ENCODE measurements around the gene FNDC3B. TPM values are rescaled to one million over a fixed set of nuclear protein-coding genes. Genes with fewer than 3 reads are reported as not detected.

FNDC3B gene
- total RNA-seq, 1 experiment from 2014 or later: 48.6 TPM

DNA sequence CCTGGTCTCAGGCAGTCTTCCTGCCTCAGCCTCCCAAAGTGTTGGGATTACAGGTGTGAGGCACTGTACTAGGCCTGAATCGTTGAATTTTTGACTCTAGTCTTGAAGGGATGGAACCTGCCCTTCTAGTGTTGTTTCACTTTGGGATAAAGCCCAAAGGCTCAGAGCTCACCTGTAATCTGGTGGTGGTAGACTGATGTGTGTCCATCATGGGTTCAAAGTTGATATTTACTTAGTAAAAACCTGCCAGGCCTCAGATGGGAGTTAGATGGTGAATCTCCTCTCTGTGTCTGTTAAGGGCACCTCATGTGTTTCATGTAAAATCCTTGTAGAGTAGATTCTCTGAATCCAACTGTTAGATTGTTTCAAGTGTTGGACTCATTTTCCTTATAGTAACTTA lies 41.1 kb downstream of the FNDC3B start:
- no peaks in the 10 kb centered on the region for H3K9me2 ChIP-seq (replicated peaks; ENCODE audit: low read length)
- no peak overlapping the region for H3K4me3 ChIP-seq (ENCODE audit: low read length)
- H4K20me1 ChIP-seq (ENCODE audit: low read length): peaks cover 22% of the 10 kb centered on the region; the same call in 1 of the 2 replicates
- ChIA-PET POLR2A (ENCODE audit: unreplicated experiment) (no interaction called here), CTCF (no interaction called here)
- no peak for TF ChIP-seq EZH2phosphoT487 (IDR thresholded peaks at IDR 0.05; ENCODE audit: borderline replicate concordance, low read length)
- TF ChIP-seq, protein P1, sequence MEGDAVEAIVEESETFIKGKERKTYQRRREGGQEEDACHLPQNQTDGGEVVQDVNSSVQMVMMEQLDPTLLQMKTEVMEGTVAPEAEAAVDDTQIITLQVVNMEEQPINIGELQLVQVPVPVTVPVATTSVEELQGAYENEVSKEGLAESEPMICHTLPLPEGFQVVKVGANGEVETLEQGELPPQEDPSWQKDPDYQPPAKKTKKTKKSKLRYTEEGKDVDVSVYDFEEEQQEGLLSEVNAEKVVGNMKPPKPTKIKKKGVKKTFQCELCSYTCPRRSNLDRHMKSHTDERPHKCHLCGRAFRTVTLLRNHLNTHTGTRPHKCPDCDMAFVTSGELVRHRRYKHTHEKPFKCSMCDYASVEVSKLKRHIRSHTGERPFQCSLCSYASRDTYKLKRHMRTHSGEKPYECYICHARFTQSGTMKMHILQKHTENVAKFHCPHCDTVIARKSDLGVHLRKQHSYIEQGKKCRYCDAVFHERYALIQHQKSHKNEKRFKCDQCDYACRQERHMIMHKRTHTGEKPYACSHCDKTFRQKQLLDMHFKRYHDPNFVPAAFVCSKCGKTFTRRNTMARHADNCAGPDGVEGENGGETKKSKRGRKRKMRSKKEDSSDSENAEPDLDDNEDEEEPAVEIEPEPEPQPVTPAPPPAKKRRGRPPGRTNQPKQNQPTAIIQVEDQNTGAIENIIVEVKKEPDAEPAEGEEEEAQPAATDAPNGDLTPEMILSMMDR (conservative IDR thresholded peaks at IDR 0.05; ENCODE audit: low read depth, low read length): no peak
- TF ChIP-seq EZH2 (IDR thresholded peaks at IDR 0.05; ENCODE audit: low read length, unreplicated experiment): no peak
- no peak overlapping the region for H3K9ac ChIP-seq (ENCODE audit: low read length)
- no peak for DNase-seq
- BruUV-seq (replicated peaks): no TSS peak
- H3K79me2 ChIP-seq (ENCODE audit: low read length): peaks cover 96% of the 10 kb centered on the region
- H3F3A ChIP-seq (ENCODE audit: low read length, unreplicated experiment): no peaks in the 10 kb centered on the region
- no peak for ATAC-seq
- no peak overlapping the region for H2AFZ ChIP-seq (ENCODE audit: low read length)
- no peaks in the 10 kb centered on the region for H3K27me3 ChIP-seq (ENCODE audit: low read length)
- H3K27ac ChIP-seq (ENCODE audit: low read length): no peak overlapping the region
- no peaks in the 10 kb centered on the region for H3K9me3 ChIP-seq (ENCODE audit: low read length)
- no peak overlapping the region for H3K4me2 ChIP-seq (ENCODE audit: low read length)
- no peaks in the 10 kb centered on the region for H3K4me1 ChIP-seq (ENCODE audit: insufficient read depth, low read length)
- intact Hi-C loops (cut with micrococcal nuclease): no loop called here
- peaks cover 19% of the 10 kb centered on the region; the same call in 1 of the 2 replicates for H3K36me3 ChIP-seq (ENCODE audit: low read depth, low read length)

DNA sequence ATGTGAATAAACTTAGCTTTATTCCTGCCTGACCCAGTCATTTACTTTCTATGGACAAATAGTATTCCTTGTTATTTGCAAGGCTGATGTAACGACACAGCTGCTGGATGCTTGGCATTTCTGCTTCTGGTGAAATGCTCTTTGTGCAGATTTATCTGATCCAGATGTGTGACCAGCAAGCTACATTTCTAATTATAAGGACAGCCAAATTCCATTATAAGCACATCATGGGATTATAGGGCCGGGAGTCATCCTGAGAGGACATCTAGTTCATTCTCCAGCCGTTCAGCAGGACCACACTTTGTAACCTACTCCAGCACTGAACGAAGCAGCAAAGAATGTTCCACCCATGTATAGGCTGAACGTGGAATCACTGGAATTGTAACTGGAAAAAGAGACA lies 42.9 kb downstream of the FNDC3B start:
- no peak overlapping the region for H3K4me2 ChIP-seq (ENCODE audit: low read length)
- TF ChIP-seq, protein P1 (conservative IDR thresholded peaks at IDR 0.05; ENCODE audit: low read depth, low read length): no peak
- no peak for TF ChIP-seq EZH2 (IDR thresholded peaks at IDR 0.05; ENCODE audit: low read length, unreplicated experiment)
- TF ChIP-seq EZH2phosphoT487 (IDR thresholded peaks at IDR 0.05; ENCODE audit: borderline replicate concordance, low read length): no peak
- no peaks in the 10 kb centered on the region for H3F3A ChIP-seq (ENCODE audit: low read length, unreplicated experiment)
- ChIA-PET POLR2A (ENCODE audit: unreplicated experiment) (no interaction called here), CTCF (interaction anchor here (0.5 kb wide), 1 partner anchor 272 kb away, joined by 3 read pairs; the partner anchor contains the start of gene PLD1)
- H3K36me3 ChIP-seq (ENCODE audit: low read depth, low read length): peaks cover 14% of the 10 kb centered on the region; the same call in 1 of the 2 replicates
- H3K27ac ChIP-seq (ENCODE audit: low read length): no peak overlapping the region
- H2AFZ ChIP-seq (ENCODE audit: low read length): no peak overlapping the region
- no peaks in the 10 kb centered on the region for H3K9me2 ChIP-seq (replicated peaks; ENCODE audit: low read length)
- H3K4me1 ChIP-seq (ENCODE audit: insufficient read depth, low read length): no peaks in the 10 kb centered on the region
- H3K4me3 ChIP-seq (ENCODE audit: low read length): no peak overlapping the region
- ATAC-seq: no peak
- peaks cover 12% of the 10 kb centered on the region; the same call in 1 of the 2 replicates for H4K20me1 ChIP-seq (ENCODE audit: low read length)
- no peak for DNase-seq
- no peaks in the 10 kb centered on the region for H3K9me3 ChIP-seq (ENCODE audit: low read length)
- H3K27me3 ChIP-seq (ENCODE audit: low read length): no peaks in the 10 kb centered on the region
- H3K79me2 ChIP-seq (ENCODE audit: low read length): peaks cover 98% of the 10 kb centered on the region
- intact Hi-C loops (cut with micrococcal nuclease): no loop called here
- no TSS peak for BruUV-seq (replicated peaks)
- H3K9ac ChIP-seq (ENCODE audit: low read length): no peak overlapping the region

DNA sequence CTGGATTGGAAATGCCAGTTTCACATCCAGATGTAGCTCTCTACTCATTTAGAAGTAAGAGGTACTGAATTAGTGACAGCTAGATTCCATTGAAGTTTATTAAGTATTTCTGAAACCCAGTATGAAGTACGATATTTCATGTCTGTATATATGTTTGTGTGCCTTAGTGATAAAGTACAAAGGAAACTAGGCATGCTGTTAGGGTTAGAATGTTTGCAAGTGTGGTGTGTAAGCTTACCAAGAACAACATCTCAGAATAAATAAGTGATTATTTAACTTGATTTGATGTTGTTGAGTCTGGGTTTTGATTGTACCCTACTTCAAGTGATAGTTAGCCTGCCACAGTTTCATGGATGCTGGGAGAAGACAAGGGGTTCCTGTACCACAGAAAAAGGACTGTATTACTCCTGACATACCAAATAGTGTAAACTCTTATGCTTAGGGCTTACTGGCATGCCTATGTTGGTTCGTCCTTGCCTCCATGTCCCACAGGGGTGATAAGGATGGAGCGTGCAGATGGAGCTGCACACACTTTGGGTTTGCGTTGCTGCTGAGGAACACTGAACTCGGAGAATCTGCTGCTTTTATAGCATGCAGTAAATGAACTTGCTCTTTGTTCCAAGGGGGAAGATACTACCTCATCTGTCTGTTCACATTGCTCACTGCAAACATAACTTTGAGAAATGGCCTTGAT lies 43.6 kb downstream of the FNDC3B start:
- H3K36me3 ChIP-seq (ENCODE audit: low read depth, low read length): peaks cover 14% of the 10 kb centered on the region; the same call in 1 of the 2 replicates
- no peaks in the 10 kb centered on the region for H3K27me3 ChIP-seq (ENCODE audit: low read length)
- no TSS peak for BruUV-seq (replicated peaks)
- TF ChIP-seq EZH2phosphoT487 (IDR thresholded peaks at IDR 0.05; ENCODE audit: borderline replicate concordance, low read length) (no peak), EZH2 (IDR thresholded peaks at IDR 0.05; ENCODE audit: low read length, unreplicated experiment) (no peak)
- TF ChIP-seq, protein P1 (conservative IDR thresholded peaks at IDR 0.05; ENCODE audit: low read depth, low read length): no peak
- ChIA-PET CTCF (no interaction called here), POLR2A (ENCODE audit: unreplicated experiment) (no interaction called here)
- H3K9me3 ChIP-seq (ENCODE audit: low read length): no peaks in the 10 kb centered on the region
- no peak overlapping the region for H3K9ac ChIP-seq (ENCODE audit: low read length)
- DNase-seq: no peak
- no peak for ATAC-seq
- no peak overlapping the region for H2AFZ ChIP-seq (ENCODE audit: low read length)
- H3K4me3 ChIP-seq (ENCODE audit: low read length): no peak overlapping the region
- H3K79me2 ChIP-seq (ENCODE audit: low read length): peaks cover 99% of the 10 kb centered on the region
- H3K9me2 ChIP-seq (replicated peaks; ENCODE audit: low read length): no peaks in the 10 kb centered on the region
- no peak overlapping the region for H3K4me2 ChIP-seq (ENCODE audit: low read length)
- no peak overlapping the region for H3K27ac ChIP-seq (ENCODE audit: low read length)
- peaks cover 8% of the 10 kb centered on the region; the same call in 1 of the 2 replicates for H4K20me1 ChIP-seq (ENCODE audit: low read length)
- intact Hi-C loops (cut with micrococcal nuclease): no loop called here
- H3F3A ChIP-seq (ENCODE audit: low read length, unreplicated experiment): no peaks in the 10 kb centered on the region
- no peaks in the 10 kb centered on the region for H3K4me1 ChIP-seq (ENCODE audit: insufficient read depth, low read length)
